Amniotic stem cell (primary cell): Measurements from ENCODE around the gene CPTP.

ENCODE experiments used
- DNase-seq: peaks from one replicate; lab custom pipeline; 2025; lab: John Stamatoyannopoulos, UW

CPTP gene

DNA sequence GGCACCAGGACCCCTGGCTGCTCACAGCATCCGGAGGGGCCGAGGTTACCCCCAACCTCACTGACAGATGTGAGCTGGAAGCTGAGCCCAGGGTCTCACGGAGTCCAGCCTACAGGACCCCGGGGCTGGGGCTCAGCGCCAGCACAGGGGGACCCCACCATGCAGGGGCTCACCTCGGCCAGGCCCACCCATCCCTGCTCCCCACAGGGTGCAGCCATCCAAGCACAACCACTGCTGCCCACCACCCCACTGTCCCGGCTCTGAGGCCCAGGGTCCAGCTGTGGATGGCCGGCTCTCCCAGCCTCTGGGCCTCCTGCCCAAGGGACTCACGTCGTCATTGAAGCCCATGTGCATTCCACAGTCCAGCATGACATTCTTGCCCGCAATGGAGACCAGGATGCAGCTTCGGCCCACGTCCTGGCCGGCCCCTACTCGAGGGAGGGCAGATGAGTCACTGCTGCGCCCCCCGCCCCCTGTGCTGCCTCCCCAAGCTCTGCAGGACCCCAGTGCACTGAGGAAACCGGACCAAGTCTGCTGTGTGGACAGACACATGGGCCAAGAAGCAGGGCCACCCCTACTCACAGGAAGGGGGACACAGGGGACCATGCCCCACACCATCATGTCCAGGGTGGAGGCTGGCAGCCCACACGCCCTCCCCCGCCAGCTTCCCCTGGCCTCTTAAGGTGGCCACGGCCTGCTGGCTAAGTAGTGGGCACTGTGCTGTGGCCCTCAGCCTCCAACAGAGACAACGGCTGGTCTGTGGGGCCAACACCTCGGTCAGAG is 3.7 kb upstream of the CPTP start:
- DNase-seq, result no peak

DNA sequence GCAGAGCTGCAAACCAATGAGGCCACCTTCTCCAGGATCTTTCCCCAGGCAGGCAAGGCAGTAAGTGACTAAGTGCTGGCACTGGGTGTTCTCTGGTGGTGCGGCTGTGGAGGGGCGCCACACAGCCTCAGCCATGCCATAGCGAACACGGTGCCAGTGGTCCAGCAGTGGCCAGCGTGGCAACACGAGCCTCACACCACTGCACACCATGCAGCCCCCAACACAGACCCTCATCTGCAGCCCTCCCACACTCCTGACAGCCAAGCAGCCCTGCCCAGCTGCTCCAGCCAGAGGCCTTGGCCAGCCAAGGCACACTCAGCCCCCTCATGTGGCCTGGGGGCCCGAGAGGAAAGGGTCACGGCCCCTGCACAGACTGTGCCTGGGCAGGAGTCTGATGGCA is 3.1 kb upstream of the CPTP start:
- DNase-seq, result no peak

DNA sequence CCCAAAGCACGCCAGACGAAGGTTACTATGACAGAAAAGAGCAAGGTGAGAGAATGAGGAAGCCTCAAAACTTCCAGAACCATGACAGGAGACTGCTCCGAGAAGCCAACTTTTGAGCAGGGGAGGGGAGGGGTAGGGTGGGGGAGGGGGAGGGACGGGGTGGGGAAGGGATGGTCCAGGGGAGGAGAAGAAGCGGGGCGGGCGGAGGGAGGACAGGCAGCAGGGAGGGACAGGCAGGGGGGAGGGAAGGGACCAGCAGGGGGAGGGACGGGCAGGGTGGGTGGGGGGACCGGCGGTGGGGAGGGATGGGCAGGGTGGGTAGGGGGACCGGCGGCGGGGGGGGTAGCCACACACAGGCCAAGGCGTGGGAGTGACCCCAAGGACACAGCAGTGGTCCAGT is 2.2 kb upstream of the CPTP start:
- DNase-seq, result no peak

DNA sequence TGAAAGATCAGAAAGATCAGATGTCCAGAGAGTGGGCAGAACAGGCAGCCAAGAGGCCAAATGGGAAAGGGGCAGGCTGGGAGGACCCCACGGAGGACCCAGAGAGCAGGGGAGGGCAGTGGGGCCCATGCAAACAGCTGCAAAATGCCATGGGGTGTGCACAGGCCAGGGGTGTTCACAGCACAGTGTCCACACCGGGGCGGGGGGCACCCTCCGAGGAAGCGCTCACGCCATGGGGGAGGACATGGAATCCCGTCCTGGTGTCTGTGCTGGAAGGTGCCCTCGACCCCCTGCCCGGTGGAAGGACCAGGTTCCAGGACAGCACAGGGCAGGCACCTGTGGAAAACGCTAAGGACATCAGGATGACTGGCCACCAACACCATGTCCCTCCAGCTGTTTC is 1.6 kb upstream of the CPTP start:
- no peak for DNase-seq

DNA sequence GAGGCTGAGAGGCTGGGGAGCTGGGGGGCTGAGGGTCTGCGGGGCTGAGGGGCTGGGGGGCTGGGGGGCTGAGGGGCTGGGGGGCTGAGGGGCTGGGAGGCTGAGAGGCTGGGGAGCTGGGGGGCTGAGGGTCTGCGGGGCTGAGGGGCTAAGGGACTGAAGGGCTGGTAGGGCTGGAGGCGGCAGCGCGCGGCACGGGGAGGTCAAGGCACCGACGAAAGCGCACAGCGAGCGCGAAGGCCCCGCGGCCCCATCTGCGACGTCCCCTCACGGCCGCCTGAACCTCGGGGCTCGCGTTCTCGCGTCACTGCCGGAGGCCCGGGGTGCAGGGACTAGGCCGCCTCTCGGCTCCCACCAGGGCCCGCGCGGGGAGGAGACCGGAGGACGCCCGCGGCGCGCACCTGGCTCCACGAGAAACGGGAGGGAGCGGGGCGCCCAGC is 498 bp upstream of the CPTP start:
- DNase-seq, result no peak

DNA sequence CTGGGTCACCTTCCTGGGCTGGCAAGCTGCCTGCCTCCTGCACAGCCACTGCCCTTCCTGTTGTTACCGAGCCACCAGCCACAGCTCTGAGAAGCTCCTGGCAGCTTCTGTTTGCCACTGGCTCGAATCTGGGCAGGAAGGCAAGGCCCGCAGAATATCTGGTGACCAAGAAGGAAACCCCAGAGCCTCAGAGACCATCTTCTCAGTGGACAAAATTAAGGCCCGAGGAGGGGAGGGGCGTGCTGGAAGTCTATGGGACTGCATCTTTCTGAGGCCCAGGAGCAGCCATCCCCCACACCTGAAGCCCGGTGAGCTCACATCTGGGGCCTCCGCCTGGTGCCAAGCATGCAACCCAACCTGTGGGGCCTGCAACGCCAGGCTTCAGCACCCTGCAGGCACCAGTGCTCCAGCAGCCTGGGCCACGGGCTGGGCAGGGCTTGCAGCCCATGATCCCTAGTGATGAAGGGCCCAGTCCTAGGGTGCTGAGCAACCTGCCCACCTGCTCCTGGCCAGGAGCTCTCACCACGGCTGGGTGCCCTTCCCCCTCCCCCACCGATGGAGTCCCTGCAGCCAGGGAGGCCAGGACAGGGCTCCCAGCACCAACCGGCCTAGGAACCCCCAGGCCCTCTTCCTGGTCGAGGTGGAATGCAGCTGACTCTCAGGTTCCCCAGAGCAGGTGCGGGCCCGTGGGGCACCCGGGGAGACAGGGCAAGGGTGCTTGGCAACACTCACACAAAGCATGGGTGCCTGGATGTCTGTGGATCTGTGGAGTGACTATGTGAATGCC is 879 bp downstream of the CPTP start:
- DNase-seq, result no peak

DNA sequence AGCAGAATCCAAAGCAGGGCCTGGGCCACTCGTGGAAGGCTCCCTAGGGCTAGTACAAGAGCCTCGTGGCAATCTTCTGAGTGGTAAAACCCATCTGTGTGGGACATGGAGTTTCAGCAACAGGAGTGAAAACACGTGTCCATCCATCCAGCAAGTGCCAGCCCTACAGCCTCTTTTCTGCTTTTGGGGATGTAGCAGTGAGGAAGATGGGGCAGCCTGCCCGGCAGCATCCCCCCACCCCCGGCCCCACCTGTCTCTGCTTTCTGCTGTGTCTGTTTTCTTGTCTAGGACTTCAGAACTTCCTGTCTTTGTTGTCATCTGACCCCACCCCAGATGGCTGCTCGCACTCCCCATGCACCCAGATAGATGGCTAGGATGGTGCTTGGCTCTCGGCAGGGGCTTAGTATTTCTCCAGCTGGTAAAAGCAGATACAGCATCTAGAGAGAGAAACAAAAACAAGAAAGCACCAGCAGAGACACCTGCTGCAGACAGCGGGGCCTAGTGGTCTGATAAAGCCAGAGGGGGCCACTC is 1.5 kb downstream of the CPTP start:
- DNase-seq, result no peak

DNA sequence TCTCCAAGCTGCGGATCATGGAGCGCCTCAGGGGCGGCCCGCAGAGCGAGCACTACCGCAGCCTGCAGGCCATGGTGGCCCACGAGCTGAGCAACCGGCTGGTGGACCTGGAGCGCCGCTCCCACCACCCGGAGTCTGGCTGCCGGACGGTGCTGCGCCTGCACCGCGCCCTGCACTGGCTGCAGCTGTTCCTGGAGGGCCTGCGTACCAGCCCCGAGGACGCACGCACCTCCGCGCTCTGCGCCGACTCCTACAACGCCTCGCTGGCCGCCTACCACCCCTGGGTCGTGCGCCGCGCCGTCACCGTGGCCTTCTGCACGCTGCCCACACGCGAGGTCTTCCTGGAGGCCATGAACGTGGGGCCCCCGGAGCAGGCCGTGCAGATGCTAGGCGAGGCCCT is 2.7 kb downstream of the CPTP start:
- no peak for DNase-seq

DNA sequence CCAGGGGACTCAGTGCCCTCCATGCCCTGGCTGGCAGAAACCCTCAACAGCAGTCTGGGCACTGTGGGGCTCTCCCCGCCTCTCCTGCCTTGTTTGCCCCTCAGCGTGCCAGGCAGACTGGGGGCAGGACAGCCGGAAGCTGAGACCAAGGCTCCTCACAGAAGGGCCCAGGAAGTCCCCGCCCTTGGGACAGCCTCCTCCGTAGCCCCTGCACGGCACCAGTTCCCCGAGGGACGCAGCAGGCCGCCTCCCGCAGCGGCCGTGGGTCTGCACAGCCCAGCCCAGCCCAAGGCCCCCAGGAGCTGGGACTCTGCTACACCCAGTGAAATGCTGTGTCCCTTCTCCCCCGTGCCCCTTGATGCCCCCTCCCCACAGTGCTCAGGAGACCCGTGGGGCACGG is 3.7 kb downstream of the CPTP start:
- DNase-seq, result no peak

DNA sequence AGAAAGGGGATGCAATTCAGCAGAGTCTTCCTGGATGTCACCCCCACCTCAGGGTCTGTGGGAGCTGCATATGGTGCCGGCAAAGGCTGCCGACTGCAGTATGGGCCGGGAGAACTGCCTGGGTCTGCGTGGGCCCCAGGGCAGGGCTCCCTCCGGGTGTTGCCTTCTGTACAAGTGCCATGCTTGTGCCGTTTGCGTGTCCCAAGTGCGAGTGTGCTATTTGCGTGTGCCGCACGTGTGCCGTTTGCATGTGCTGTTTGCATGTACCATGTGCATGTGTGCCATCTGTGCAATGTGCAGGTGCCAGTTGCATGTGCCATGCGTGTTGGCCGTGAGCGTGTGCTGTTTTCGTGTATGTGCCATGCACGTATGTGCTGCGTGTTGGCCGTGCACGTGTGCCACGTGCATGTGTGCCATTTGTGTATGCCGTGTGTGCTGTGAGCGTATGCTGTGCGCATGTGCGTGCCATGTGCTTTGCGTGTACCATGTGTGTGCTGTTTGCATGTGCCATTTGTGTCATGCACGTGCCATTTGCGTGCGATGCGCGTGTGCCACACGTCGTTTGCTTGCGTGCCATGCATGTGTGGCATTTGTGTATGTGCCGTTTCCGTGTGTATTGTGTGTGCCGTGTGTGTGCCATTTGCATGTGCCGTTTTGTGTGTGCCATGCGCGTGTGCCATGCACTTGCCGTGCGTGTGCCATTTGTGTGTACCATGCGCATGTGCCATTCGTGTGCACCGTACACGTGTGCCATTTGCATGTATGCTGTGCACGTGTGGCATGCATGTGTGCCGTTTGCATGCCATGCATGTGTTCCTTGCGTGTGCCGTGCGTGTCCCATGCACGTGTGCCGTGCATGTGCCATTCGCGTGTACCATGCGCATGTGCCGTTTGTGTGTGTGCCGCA is 5.0 kb downstream of the CPTP start:
- DNase-seq, result no peak

DNA sequence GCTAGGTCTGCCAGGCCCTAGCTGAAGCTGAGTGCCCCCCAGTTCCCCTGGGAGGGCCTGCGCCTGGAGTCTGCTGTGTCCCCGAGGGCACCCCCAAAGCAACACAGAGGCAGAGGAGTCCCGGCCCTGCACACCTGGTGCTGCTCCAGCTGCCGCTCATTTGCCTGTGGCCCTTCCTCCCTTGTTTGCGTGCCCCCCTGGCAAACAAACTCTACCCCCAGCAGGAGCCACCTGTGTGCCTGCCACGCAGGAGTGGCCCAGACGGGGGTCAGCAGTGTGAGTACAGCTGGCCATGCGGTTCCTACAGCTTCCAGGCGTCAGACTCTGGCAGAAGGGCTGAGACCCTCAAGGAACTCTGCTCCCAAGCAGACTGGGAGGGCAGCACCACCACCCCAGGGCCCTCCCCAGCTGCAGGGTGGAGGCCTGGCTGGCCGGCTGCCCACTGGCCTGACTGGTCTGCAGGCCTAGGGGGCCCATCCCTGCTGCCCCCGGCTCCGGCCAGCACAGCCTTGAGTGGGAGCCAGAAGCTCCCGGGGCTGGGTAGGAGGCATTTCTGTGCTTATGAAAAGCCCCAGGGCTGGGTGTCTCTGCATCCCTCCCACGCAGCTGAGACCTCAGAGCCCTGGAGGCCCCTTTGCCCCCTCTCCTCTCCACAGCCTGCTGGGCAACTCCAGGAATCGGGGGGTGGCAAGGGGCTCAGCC is 5.9 kb downstream of the CPTP start:
- DNase-seq, result no peak

DNA sequence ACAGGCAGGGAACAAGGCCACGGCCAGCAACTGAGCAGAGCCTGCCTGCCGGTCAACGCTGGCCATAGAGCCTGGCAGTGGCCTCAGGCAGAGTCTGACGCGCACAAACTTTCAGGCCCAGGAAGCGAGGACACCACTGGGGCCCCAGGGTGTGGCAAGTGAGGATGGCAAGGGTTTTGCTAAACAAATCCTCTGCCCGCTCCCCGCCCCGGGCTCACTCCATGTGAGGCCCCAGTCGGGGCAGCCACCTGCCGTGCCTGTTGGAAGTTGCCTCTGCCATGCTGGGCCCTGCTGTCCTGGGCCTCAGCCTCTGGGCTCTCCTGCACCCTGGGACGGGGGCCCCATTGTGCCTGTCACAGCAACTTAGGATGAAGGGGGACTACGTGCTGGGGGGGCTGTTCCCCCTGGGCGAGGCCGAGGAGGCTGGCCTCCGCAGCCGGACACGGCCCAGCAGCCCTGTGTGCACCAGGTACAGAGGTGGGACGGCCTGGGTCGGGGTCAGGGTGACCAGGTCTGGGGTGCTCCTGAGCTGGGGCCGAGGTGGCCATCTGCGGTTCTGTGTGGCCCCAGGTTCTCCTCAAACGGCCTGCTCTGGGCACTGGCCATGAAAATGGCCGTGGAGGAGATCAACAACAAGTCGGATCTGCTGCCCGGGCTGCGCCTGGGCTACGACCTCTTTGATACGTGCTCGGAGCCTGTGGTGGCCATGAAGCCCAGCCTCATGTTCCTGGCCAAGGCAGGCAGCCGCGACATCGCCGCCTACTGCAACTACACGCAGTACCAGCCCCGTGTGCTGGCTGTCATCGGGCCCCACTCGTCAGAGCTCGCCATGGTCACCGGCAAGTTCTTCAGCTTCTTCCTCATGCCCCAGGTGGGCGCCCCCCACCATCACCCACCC is 6.7 kb downstream of the CPTP start, which contains the start of gene TAS1R3:
TSS of gene TAS1R3 (plus strand) at position 213 of the 898 bp plus-strand sequence. CDS start at position 279, 66 bp downstream.
- DNase-seq, result no peak

DNA sequence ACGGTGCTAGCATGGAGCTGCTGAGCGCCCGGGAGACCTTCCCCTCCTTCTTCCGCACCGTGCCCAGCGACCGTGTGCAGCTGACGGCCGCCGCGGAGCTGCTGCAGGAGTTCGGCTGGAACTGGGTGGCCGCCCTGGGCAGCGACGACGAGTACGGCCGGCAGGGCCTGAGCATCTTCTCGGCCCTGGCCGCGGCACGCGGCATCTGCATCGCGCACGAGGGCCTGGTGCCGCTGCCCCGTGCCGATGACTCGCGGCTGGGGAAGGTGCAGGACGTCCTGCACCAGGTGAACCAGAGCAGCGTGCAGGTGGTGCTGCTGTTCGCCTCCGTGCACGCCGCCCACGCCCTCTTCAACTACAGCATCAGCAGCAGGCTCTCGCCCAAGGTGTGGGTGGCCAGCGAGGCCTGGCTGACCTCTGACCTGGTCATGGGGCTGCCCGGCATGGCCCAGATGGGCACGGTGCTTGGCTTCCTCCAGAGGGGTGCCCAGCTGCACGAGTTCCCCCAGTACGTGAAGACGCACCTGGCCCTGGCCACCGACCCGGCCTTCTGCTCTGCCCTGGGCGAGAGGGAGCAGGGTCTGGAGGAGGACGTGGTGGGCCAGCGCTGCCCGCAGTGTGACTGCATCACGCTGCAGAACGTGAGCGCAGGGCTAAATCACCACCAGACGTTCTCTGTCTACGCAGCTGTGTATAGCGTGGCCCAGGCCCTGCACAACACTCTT is 7.6 kb downstream of the CPTP start:
- no peak for DNase-seq

DNA sequence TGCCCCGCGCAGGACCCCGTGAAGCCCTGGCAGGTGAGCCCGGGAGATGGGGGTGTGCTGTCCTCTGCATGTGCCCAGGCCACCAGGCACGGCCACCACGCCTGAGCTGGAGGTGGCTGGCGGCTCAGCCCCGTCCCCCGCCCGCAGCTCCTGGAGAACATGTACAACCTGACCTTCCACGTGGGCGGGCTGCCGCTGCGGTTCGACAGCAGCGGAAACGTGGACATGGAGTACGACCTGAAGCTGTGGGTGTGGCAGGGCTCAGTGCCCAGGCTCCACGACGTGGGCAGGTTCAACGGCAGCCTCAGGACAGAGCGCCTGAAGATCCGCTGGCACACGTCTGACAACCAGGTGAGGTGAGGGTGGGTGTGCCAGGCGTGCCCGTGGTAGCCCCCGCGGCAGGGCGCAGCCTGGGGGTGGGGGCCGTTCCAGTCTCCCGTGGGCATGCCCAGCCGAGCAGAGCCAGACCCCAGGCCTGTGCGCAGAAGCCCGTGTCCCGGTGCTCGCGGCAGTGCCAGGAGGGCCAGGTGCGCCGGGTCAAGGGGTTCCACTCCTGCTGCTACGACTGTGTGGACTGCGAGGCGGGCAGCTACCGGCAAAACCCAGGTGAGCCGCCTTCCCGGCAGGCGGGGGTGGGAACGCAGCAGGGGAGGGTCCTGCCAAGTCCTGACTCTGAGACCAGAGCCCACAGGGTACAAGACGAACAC is 8.3 kb downstream of the CPTP start:
- no peak for DNase-seq

DNA sequence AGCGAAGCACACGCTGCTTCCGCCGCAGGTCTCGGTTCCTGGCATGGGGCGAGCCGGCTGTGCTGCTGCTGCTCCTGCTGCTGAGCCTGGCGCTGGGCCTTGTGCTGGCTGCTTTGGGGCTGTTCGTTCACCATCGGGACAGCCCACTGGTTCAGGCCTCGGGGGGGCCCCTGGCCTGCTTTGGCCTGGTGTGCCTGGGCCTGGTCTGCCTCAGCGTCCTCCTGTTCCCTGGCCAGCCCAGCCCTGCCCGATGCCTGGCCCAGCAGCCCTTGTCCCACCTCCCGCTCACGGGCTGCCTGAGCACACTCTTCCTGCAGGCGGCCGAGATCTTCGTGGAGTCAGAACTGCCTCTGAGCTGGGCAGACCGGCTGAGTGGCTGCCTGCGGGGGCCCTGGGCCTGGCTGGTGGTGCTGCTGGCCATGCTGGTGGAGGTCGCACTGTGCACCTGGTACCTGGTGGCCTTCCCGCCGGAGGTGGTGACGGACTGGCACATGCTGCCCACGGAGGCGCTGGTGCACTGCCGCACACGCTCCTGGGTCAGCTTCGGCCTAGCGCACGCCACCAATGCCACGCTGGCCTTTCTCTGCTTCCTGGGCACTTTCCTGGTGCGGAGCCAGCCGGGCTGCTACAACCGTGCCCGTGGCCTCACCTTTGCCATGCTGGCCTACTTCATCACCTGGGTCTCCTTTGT is 9.1 kb downstream of the CPTP start:
- no peak for DNase-seq

DNA sequence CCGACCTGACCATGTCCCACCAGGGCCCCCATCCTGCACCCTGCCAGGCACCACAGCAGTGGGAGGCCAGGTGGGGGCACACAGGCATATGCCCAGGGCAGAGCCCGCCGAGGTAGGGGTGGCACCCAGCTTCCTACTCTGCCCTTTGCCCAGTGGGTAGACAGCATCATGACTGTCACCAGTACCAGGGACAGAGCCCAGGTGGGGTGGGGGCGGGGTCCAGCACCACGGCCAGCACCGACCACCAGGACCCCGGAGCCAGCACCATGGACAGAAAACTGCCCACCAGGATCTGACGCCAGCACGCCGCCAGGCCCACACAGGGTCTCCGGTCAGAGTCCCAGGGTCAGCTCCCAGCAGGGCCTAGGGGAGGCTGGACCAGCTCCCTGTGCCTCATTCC is 10.2 kb downstream of the CPTP start:
- no peak for DNase-seq

DNA sequence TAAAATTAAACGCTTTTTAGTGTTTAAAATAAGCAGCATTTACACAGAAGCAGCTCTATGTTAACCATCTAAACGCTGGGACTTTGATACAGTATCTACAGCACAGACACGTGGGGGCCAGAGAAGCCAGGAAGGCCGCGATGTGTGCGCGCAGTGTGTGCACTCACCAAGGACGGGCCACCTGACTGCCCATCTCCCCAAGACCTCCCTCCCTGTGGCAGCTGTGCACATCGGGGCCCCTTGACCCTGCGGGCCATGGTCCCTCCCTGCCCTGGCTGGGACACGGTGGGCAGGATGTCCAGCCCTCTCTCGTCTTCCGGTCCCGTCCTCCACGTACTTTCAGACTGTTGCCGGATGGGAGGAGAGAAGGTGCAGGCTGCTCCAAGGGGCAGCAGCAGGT is 10.7 kb downstream of the CPTP start:
- no peak for DNase-seq

DNA sequence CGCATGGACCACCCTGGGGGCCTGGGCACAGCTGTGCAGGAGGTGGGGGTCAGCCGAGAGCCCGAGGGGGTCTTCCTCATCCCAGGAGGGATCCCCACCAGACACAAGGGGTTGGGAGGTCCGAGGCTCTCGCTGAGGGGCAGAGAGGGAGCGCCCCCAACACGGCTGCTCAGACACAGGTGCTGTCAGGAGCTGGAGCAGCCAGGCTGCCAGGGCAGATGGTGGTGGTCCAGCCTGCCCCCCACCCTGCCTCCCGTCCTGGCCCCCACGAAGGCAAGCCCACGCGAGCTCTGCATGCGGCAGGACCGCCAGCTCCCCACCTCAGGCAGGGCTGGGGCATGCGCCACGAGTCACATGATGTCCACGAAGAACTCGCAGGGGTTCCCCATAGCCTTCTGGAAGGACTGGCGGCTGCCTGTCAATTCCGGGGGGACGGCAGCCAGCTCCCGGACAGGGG is 11.2 kb downstream of the CPTP start:
- DNase-seq, result no peak
